Measurements from ENCODE around the gene ZNF827.

GRCh38 chr4:145812919-145813318, 125.7 kb downstream of the ZNF827 start:
- TF ChIP-seq SUZ12 (IDR thresholded peaks at IDR 0.05; ENCODE audit: extremely low read depth, insufficient read depth, insufficient read length) (no peak), ZNF274 (IDR thresholded peaks at IDR 0.05; ENCODE audit: low read depth, low read length) (no peak), YY1 (IDR thresholded peaks at IDR 0.05; ENCODE audit: insufficient read depth, insufficient read length) (no peak)

Data from NT2/D1 (cell line).